Measurements from ENCODE around the gene ADAM15. TPM values are rescaled to one million over a fixed set of nuclear protein-coding genes. Genes with fewer than 3 reads are reported as not detected.

Gene ADAM15
- total and polyA plus RNA-seq, 4 donors: 10.8 to 26.8 (median 17.5) TPM

- TF ChIP-seq ZBTB33 (IDR thresholded peaks at IDR 0.05): no peak
These were observed 10.6 kb upstream of the ADAM15 start (continued) for GRCh38 chr1:155040358-155041093.

- no peaks in the 10 kb centered on the region for H3K36me3 ChIP-seq (ENCODE audit: control insufficient read depth in 4 of 4, insufficient read depth in 3 of 4, low read depth in 1 of 4, low read length in 3 of 4)
- TF ChIP-seq TAF1 (conservative IDR thresholded peaks at IDR 0.05) (no peak), SP1 (IDR thresholded peaks at IDR 0.05) (no peak), REST (IDR thresholded peaks at IDR 0.05) (no peak), HNF4A (conservative IDR thresholded peaks at IDR 0.05) (no peak), EGR1 (IDR thresholded peaks at IDR 0.05; ENCODE audit: low read depth in 2 of 2) (no peak), ZBTB33 (IDR thresholded peaks at IDR 0.05) (no peak), HNF4G (IDR thresholded peaks at IDR 0.05) (no peak), FOXA2 (IDR thresholded peaks at IDR 0.05) (no peak), NR2F2 (IDR thresholded peaks at IDR 0.05) (no peak), GABPA (IDR thresholded peaks at IDR 0.05 in 1 of 2, conservative IDR thresholded peaks at IDR 0.05 in 1 of 2) (no peak), FOXA1 (IDR thresholded peaks at IDR 0.05) (no peak), JUND (IDR thresholded peaks at IDR 0.05) (no peak), MAX (IDR thresholded peaks at IDR 0.05) (no peak), ATF3 (IDR thresholded peaks at IDR 0.05) (no peak), CTCF (IDR thresholded peaks at IDR 0.05; ENCODE audit: low read depth, low read length, missing input control) (no peak)
- H3K9ac ChIP-seq (ENCODE audit: low read depth in 1 of 2, low read length in 2 of 2): no peak overlapping the region
- DNase-seq (ENCODE audit: low spot score): no peak
- peaks cover 10 to 43% (median 34%) of the 10 kb centered on the region in 4 donors for H3K4me1 ChIP-seq (ENCODE audit: control insufficient read depth in 4 of 4, insufficient read depth in 4 of 4, low read length in 3 of 4)
- no peaks in the 10 kb centered on the region for H3K27me3 ChIP-seq (ENCODE audit: control insufficient read depth in 4 of 4, insufficient read depth in 4 of 4, low read length in 3 of 4)
- H3K27ac ChIP-seq (ENCODE audit: low read depth in 1 of 2, low read length in 2 of 2): no peak overlapping the region
- no peaks in the 10 kb centered on the region for H3K9me3 ChIP-seq (ENCODE audit: control insufficient read depth in 4 of 4, low read length in 3 of 4)
- WGBS: 88% methylated on average over 5 of the region's 5 CpGs
- H3K4me3 ChIP-seq (ENCODE audit: low read depth in 1 of 3, low read length in 3 of 3): no peak overlapping the region
These were observed 8.3 kb upstream of the ADAM15 start for GRCh38 chr1:155042789-155043188.
